Measurements from ENCODE around the gene ASIC5. TPM values are rescaled to one million over a fixed set of nuclear protein-coding genes. Genes with fewer than 3 reads are reported as not detected.

The ASIC5 gene
- total RNA-seq, 1 experiment from 2014 or later, result not detected

GRCh38 chr4:155811083-155811482 lies 55.0 kb downstream of the ASIC5 start:
- BruUV-seq (replicated peaks), result no TSS peak
- ChIA-PET POLR2A (ENCODE audit: low non-redundant PET) (no interaction called here), CTCF (interaction anchor here (1.6 kb wide), 1 partner anchor 142 kb away, joined by 16 read pairs; the partner anchor contains the start of gene CTSO)
- no peak for DNase-seq (ENCODE audit: low spot score)
- TF ChIP-seq CTCF (conservative IDR thresholded peaks at IDR 0.05; ENCODE audit: low read depth, low read length), result no peak
- no peak for TF ChIP-seq EZH2 (IDR thresholded peaks at IDR 0.05; ENCODE audit: borderline replicate concordance, low read depth, low read length, poor library complexity, severe bottlenecking)
- H3K9me3 ChIP-seq (ENCODE audit: low read depth, low read length, poor library complexity, severe bottlenecking), result no peaks in the 10 kb centered on the region
- H3K36me3 ChIP-seq (ENCODE audit: insufficient read depth, low read length, poor library complexity, severe bottlenecking), result no peaks in the 10 kb centered on the region
- intact Hi-C loops (cut with micrococcal nuclease; ENCODE audit: unreplicated experiment), result no loop called here
- no peak overlapping the region for H3K27ac ChIP-seq (ENCODE audit: low read depth, low read length, poor library complexity, severe bottlenecking)
- H3K4me1 ChIP-seq (ENCODE audit: insufficient read depth, low read length, poor library complexity, severe bottlenecking), result no peaks in the 10 kb centered on the region
- no peaks in the 10 kb centered on the region for H3K27me3 ChIP-seq (replicated peaks; ENCODE audit: insufficient read depth, low read depth, low read length, poor library complexity)
- no peak overlapping the region for H3K4me3 ChIP-seq (ENCODE audit: low read depth, low read length, poor library complexity, severe bottlenecking)

- BruUV-seq (replicated peaks), result no TSS peak
- peak; percentile 90 for DNase-seq (ENCODE audit: low spot score)
Observed at GRCh38 chr4:155809835-155810234, 56.2 kb downstream of the ASIC5 start.

GRCh38 chr4:155807021-155807420 lies 59.1 kb downstream of the ASIC5 start:
- Histone ChIP-seq H3K27me3 (replicated peaks; ENCODE audit: insufficient read depth, low read depth, low read length, poor library complexity) (no peaks in the 10 kb centered on the region), H3K4me1 (ENCODE audit: insufficient read depth, low read length, poor library complexity, severe bottlenecking) (no peaks in the 10 kb centered on the region), H3K4me3 (ENCODE audit: low read depth, low read length, poor library complexity, severe bottlenecking) (no peak overlapping the region), H3K9me3 (ENCODE audit: low read depth, low read length, poor library complexity, severe bottlenecking) (no peaks in the 10 kb centered on the region), H3K27ac (ENCODE audit: low read depth, low read length, poor library complexity, severe bottlenecking) (no peak overlapping the region), H3K36me3 (ENCODE audit: insufficient read depth, low read length, poor library complexity, severe bottlenecking) (no peaks in the 10 kb centered on the region)
- ChIA-PET POLR2A (ENCODE audit: low non-redundant PET) (no interaction called here), CTCF (no interaction called here)
- DNase-seq (ENCODE audit: low spot score), result no peak
- intact Hi-C loops (cut with micrococcal nuclease; ENCODE audit: unreplicated experiment), result no loop called here
- no peak for TF ChIP-seq EZH2 (IDR thresholded peaks at IDR 0.05; ENCODE audit: borderline replicate concordance, low read depth, low read length, poor library complexity, severe bottlenecking)
- no peak for TF ChIP-seq CTCF (conservative IDR thresholded peaks at IDR 0.05; ENCODE audit: low read depth, low read length)
- no TSS peak for BruUV-seq (replicated peaks)

More at GRCh38 chr4:155809835-155810234, 56.2 kb downstream of the ASIC5 start:
- intact Hi-C loops (cut with micrococcal nuclease; ENCODE audit: unreplicated experiment), result loop anchor here (1.0 kb wide), 1 partner anchor 143 kb away; the partner anchor contains the start of gene CTSO
- Histone ChIP-seq H3K4me3 (ENCODE audit: low read depth, low read length, poor library complexity, severe bottlenecking) (no peak overlapping the region), H3K27me3 (replicated peaks; ENCODE audit: insufficient read depth, low read depth, low read length, poor library complexity) (no peaks in the 10 kb centered on the region), H3K36me3 (ENCODE audit: insufficient read depth, low read length, poor library complexity, severe bottlenecking) (no peaks in the 10 kb centered on the region), H3K4me1 (ENCODE audit: insufficient read depth, low read length, poor library complexity, severe bottlenecking) (no peaks in the 10 kb centered on the region), H3K9me3 (ENCODE audit: low read depth, low read length, poor library complexity, severe bottlenecking) (no peaks in the 10 kb centered on the region), H3K27ac (ENCODE audit: low read depth, low read length, poor library complexity, severe bottlenecking) (no peak overlapping the region)
- TF ChIP-seq EZH2 (IDR thresholded peaks at IDR 0.05; ENCODE audit: borderline replicate concordance, low read depth, low read length, poor library complexity, severe bottlenecking), result no peak
- peak; percentile 74 for TF ChIP-seq CTCF (conservative IDR thresholded peaks at IDR 0.05; ENCODE audit: low read depth, low read length)
- POLR2A ChIA-PET (ENCODE audit: low non-redundant PET), result no interaction called here
- CTCF ChIA-PET, result interaction anchor here (0.7 to 1.6 kb wide), 2 partner anchors 143 to 988 kb away, joined by 5 to 16 read pairs; partner anchors contain the start of gene CTSO

Data from A673 (cell line).